Heart left ventricle (tissue), 16 donors: ENCODE data around the gene DNAJA3. TPM values are rescaled to one million over a fixed set of nuclear protein-coding genes. Genes with fewer than 3 reads are reported as not detected.
"Not testable (repeated sequence)": the region's sequence is repeated elsewhere in the genome, so short reads cannot be mapped to it uniquely, and the experiment has no call there.

Experiments
- ATAC-seq, 4 donors: fragments of 200-7000 bp; cut with Tn5 transposase; one replicate each; pipeline ENCODE4 v1.9.1; 2020 to 2022; ENCODE audit warnings: moderate library complexity in 4 of 4, mild to moderate bottlenecking in 3 of 4, moderate number of reproducible peaks in 1 of 4
- DNase-seq, 5 donors: peaks; one replicate each; pipeline ENCODE4 v3.0.0-alpha.2; 2020
- H3K27ac ChIP-seq, 12 donors: fragments of 200-600 bp; sonication (generic) in 4 of 12; one replicate each; pipeline versions ENCODE4 v1.5.0 to v1.8.0; 2016 to 2022; ENCODE audit warnings: mild to moderate bottlenecking in 2 of 12
- H3K27me3 ChIP-seq, 9 donors: fragments of 200-600 bp; sonication (generic) in 2 of 9; one replicate each; pipeline versions ENCODE4 v1.5.1 to v1.8.0; 2016 to 2022; ENCODE audit warnings: mild to moderate bottlenecking in 3 of 9
- H3K36me3 ChIP-seq, 9 donors: fragments of 200-600 bp; sonication (generic) in 2 of 9; one replicate each; pipeline versions ENCODE4 v1.5.0 to v1.8.0; 2018 to 2022; ENCODE audit warnings: mild to moderate bottlenecking in 2 of 9
- H3K4me1 ChIP-seq, 12 donors: fragments of 200-600 bp; sonication (generic) in 4 of 12; one replicate each; pipeline versions ENCODE4 v1.5.0 to v1.8.0; 2016 to 2022; ENCODE audit warnings: mild to moderate bottlenecking in 3 of 12
- H3K4me3 ChIP-seq, 12 donors: fragments of 200-600 bp; sonication (generic) in 4 of 12; one replicate each; pipeline versions ENCODE4 v1.5.0 to v1.8.0; 2017 to 2022; ENCODE audit warnings: mild to moderate bottlenecking in 9 of 12, moderate library complexity in 4 of 12
- H3K9me3 ChIP-seq, 12 donors: fragments of 200-600 bp; sonication (generic) in 4 of 12; one replicate each; pipeline versions ENCODE4 v1.5.0 to v1.8.0; 2016 to 2022; ENCODE audit warnings: mild to moderate bottlenecking in 1 of 12
- POLR2A ChIP-seq, 2 donors: fragments of 450-650 bp; IDR thresholded peaks; one replicate each; pipeline ENCODE4 v1.6.1; 2017; ENCODE audit warnings: antibody characterized with exemption in 2 of 2, mild to moderate bottlenecking in 2 of 2, moderate library complexity in 2 of 2
- WGBS, 4 donors: extraction: QIAGEN DNeasy Blood & Tissue Kit in 2 of 4; methylation state at CpG; one replicate each; pipeline versions ENCODE4 v1.1.5 to v1.1.7; 2013 to 2018; 5-methylcytosine and 5-hydroxymethylcytosine counted together
- intact Hi-C, 10 donors: fragments of 100-400 bp; cut with DNase I; formaldehyde crosslinking; loops; one replicate each; pipeline versions ENCODE4 v1.11.1 to v1.14.2; 2022
- polyA plus RNA-seq, 2 donors: library from polyadenylated mRNA; stranded (reverse); fragments of 200-250 nt; gene quantifications; one replicate each; pipeline ENCODE4 v1.2.3, GENCODE V29; 2013
- total RNA-seq, 9 donors: library from RNA; depleted of rRNA in 2 of 9; stranded (reverse); fragments of >200 nt in 2 of 9; fragmentation: NEBNext Ultra II Directional in 3 of 9; extraction: Animal tissue kit (Norgen Biotek cat#: 25700) in 3 of 9; gene quantifications; one replicate each; pipeline versions ENCODE4 v1.1.0 to v1.2.4, GENCODE V29; 2016 to 2023
- TF ChIP-seq, protein P1 (sequence below), 12 donors: fragments of 200-600 bp; sonication (generic) in 4 of 12; IDR thresholded peaks; one replicate each; pipeline versions ENCODE4 v1.5.0 to v1.8.0; 2018 to 2022; ENCODE audit warnings: antibody characterized with exemption in 12 of 12, mild to moderate bottlenecking in 5 of 12
- donor health status: ischemic (EF 13 %, LVEDD 7.1; RV severe dilation, severe dysfunction).
- donor health status: healthy with polysubstance abuse.
- donor health status: DM: no; HTN: yes; CAD: no.
- donor health status: DM: no; HTN: no; CAD: no.
- donor health status: ischemic (EF 25% LVEDD 6.9; RV normal size, moderate dysfunction).
- donor health status: ischemic (EF 25% LVEDD 5.7; RV mildly dilated, moderate dysfunction).
- donor health status: healthy.
- donor health status: DM: yes; HTN: yes; CAD: no.
- donor health status: ischemic (EF 35%, LVEDD 5.7; RV mildly dilated, moderate dysfunction).
- donor health status: nonischemic (EF 11% LVEDD 7.7; RV severe dilation, severe dysfunction).
- donor health status: DM: yes; HTN: yes; CAD: no.
- donor health status: PGD.
- donor health status: ischemic (EF 29% LVEDD 5.4; RV normal size, mild dysfunction).
- donor health status: nonischemic (EF 23%, LVEDD 6.1; RV moderate dilation, normal function).

DNAJA3 gene
- total and polyA plus RNA-seq, 11 donors, result 47.4 to 88.4 (median 59.7) TPM

DNA sequence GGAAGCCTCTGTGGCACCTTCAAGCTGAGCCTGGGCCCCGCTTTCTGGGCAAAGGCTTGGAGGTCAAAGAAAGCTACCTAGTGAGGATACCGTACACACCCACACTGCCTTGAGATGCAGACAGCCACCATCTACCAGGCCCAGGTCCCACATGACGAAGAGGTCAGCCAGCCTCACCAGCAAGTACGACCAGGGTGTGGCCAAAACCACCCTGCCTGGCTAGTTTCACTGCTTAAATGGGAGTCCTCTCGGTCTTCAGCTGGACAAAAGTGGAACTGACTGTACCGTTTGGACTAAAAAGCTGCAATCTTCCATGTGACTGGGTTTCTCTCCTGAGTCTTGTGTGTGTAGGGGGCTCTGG, 32.4 kb upstream of the DNAJA3 start:
- DNase-seq (peak in 2 of 5 donors; percentile 27 to 36), ATAC-seq (peak in 2 of 4 donors; percentile 6 to 21)
- intact Hi-C loops, result no loop called here
- 73 to 90% (median 80%) methylated on average over 6 of the region's 6 CpGs for WGBS, 4 donors
- no peaks in the 10 kb centered on the region for H3K27me3 ChIP-seq
- no peak overlapping the region for H3K4me3 ChIP-seq
- H3K36me3 ChIP-seq, result peaks cover 0 to 95% (median 9%) of the 10 kb centered on the region in 9 donors
- TF ChIP-seq POLR2A (IDR thresholded peaks at IDR 0.05), result no peak
- TF ChIP-seq, protein P1, sequence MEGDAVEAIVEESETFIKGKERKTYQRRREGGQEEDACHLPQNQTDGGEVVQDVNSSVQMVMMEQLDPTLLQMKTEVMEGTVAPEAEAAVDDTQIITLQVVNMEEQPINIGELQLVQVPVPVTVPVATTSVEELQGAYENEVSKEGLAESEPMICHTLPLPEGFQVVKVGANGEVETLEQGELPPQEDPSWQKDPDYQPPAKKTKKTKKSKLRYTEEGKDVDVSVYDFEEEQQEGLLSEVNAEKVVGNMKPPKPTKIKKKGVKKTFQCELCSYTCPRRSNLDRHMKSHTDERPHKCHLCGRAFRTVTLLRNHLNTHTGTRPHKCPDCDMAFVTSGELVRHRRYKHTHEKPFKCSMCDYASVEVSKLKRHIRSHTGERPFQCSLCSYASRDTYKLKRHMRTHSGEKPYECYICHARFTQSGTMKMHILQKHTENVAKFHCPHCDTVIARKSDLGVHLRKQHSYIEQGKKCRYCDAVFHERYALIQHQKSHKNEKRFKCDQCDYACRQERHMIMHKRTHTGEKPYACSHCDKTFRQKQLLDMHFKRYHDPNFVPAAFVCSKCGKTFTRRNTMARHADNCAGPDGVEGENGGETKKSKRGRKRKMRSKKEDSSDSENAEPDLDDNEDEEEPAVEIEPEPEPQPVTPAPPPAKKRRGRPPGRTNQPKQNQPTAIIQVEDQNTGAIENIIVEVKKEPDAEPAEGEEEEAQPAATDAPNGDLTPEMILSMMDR (IDR thresholded peaks at IDR 0.05), result no peak
- no peaks in the 10 kb centered on the region for H3K9me3 ChIP-seq
- peaks cover 0 to 45% (median 25%) of the 10 kb centered on the region in 12 donors for H3K4me1 ChIP-seq
- H3K27ac ChIP-seq, result peak overlapping the region in 8 of 12 donors; percentile 14 to 63 (median 53)

DNA sequence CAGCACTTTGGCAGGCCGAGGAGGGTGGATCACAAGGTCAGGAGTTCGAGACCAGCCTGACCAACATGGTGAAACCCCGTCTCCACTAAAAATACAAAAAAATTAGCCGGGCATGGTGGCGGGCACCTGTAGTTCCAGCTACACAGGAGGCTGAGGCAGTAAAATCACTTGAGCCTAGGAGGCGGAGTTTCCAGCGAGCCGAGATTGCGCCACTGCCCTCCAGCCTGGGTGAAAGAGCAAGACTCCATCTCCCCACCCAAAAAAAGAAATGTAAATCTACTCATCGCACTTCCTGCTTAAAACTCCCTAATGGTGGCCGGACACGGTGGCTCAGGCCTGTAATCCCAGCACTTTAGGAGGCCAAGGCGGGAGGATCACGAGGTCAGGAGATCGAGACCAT, 31.8 kb upstream of the DNAJA3 start:
- Histone ChIP-seq H3K36me3 (peaks cover 0 to 93% (median 9%) of the 10 kb centered on the region in 9 donors), H3K4me1 (peaks cover 0 to 40% (median 21%) of the 10 kb centered on the region in 12 donors), H3K27ac (peak overlapping the region in 2 of 12 donors; percentile 51 to 56)
- H3K4me3 ChIP-seq, H3K27me3 ChIP-seq, intact Hi-C loops, H3K9me3 ChIP-seq, DNase-seq, ATAC-seq: not testable (repeated sequence)
- WGBS, 4 donors, result 97 to 98% (median 97%) methylated on average over 15 of the region's 15 CpGs

DNA sequence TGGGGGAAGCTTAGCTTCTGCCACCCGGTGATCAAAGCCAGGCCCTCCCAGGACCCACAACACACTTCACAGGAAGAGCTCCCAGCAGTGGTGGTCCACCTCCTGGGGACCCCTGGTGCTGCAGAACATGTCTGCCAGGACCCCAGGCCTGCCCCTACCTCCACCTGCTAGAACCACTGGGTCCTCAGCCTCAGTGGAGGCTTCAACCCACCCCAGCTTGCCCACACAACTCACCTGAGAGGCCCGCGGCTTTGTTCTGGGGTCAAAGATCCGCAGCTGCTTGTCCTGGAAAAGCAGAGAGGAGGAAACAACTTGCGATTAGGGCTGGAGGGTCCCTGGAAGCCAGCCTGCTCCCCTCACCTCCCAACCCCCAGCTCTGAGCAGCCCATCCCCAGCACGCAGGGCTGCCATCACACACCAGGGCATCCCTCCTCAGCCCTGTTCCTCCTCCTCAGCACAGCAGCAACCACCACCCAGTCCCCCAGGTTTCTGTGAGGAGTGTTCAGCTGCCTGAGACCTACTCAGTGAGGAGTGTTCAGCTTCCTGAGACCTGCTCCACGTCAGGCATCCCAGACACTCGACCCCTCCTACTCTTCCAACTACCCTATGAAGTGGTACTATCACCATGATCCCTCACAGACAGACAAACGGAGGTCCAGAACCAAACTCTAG, 30.5 kb upstream of the DNAJA3 start:
- no peak for TF ChIP-seq POLR2A (IDR thresholded peaks at IDR 0.05)
- no peak overlapping the region for H3K27ac ChIP-seq
- DNase-seq (peak in 1 of 5 donors; percentile 43), ATAC-seq (no peak)
- peaks cover 0 to 93% (median 15%) of the 10 kb centered on the region in 9 donors for H3K36me3 ChIP-seq
- H3K9me3 ChIP-seq, result no peaks in the 10 kb centered on the region
- 78 to 84% (median 79%) methylated on average over 5 to 9 of the region's 9 CpGs for WGBS, 4 donors
- H3K4me1 ChIP-seq, result peaks cover 0 to 26% (median 13%) of the 10 kb centered on the region in 12 donors
- intact Hi-C loops, result no loop called here
- H3K4me3 ChIP-seq, result no peak overlapping the region
- no peaks in the 10 kb centered on the region for H3K27me3 ChIP-seq

DNA sequence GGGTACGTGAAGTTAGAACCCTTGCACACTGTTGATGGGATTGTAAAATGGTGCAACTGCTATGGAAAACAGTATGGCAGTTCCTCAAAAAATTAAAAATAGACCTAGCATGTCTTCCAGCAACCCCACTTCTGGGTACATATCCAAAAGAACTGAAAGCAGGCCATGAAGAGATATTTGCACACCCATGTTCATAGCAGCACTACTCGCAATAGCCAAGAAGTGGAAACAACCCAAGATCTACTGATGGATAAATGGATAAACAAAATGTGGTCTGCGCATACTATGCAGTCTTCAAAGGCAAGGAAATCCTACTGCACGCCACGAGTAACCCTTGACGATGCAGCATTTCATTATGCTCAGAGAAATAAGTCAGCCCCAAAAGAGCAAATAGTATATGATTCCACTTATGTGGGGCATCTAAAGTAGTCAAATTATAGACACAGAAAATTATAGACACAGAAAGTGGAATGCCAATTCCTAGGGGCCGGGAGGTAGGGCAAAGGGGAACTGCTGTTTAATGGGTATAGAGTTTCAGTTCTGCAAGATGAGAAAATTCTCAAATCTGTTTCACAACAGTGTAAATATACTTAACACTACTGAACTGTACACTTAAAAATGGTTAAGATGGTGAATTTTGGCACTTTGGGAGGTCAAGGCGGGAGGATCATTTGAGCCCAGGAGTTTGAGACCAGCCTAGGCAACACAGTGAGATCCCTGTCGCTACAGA, 26.5 kb upstream of the DNAJA3 start:
- Histone ChIP-seq H3K27me3 (no peaks in the 10 kb centered on the region), H3K27ac (no peak overlapping the region), H3K4me3 (no peak overlapping the region), H3K9me3 (no peaks in the 10 kb centered on the region), H3K36me3 (peaks cover 0 to 94% (median 20%) of the 10 kb centered on the region in 9 donors), H3K4me1 (peaks cover 0 to 9% (median 4%) of the 10 kb centered on the region in 12 donors)
- intact Hi-C loops, result no loop called here
- ATAC-seq (no peak), DNase-seq (no peak)
- WGBS, 4 donors, result 92 to 96% (median 95%) methylated on average over 9 of the region's 9 CpGs
- TF ChIP-seq, protein P1 (IDR thresholded peaks at IDR 0.05), result no peak
- no peak for TF ChIP-seq POLR2A (IDR thresholded peaks at IDR 0.05)

DNA sequence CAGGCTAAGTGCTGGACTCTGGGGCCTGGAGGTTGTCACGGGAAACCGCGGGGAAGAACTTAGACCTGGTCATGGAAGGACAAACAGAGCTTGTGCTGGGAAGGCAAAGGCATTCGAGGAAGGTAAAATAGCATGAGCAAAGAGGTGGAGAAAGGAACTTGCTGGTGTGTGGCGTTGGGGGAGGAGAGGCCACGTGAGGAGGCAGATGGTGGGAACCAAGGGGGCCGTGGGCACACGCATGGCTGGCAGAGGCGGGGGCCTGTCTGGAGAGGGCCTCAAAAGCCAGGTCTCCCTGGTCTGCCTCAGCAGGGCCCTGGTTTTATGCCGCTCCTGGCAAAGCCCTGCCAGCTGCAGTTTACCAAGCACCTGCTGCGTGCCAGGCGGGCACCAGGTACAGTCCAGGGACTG, 24.6 kb upstream of the DNAJA3 start:
- Histone ChIP-seq H3K27ac (no peak overlapping the region), H3K36me3 (peaks cover 0 to 93% (median 25%) of the 10 kb centered on the region in 9 donors), H3K4me3 (no peak overlapping the region), H3K27me3 (no peaks in the 10 kb centered on the region), H3K4me1 (peaks cover 0 to 9% (median 4%) of the 10 kb centered on the region in 12 donors), H3K9me3 (no peaks in the 10 kb centered on the region)
- DNase-seq, result no peak
- TF ChIP-seq POLR2A (IDR thresholded peaks at IDR 0.05), result no peak
- TF ChIP-seq, protein P1 (IDR thresholded peaks at IDR 0.05), result no peak
- no peak for ATAC-seq
- 93 to 94% (median 93%) methylated on average over 12 of the region's 12 CpGs for WGBS, 4 donors
- intact Hi-C loops, result loop anchor here in 8 of 10 donors (2.0 to 10.0 kb wide), 9 partner anchors 40 to 199 kb away; no protein-coding TSS in a partner anchor
